Measurements from ENCODE around the gene BABAM1.
A peak's percentile ranks its signal among the peaks of the same experiment; 100 is the strongest.

Gene BABAM1

GRCh38 chr19:17255150-17255621, 12.1 kb upstream of the BABAM1 start:
- H3K27ac ChIP-seq: no peak overlapping the region
- TF ChIP-seq CTCF (conservative IDR thresholded peaks at IDR 0.05) (no peak), ZFX (IDR thresholded peaks at IDR 0.05) (no peak)

- no peak overlapping the region for H3K27ac ChIP-seq
- no peak for TF ChIP-seq ZFX (IDR thresholded peaks at IDR 0.05)
- no peak for TF ChIP-seq CTCF (conservative IDR thresholded peaks at IDR 0.05)
Measured at GRCh38 chr19:17256130-17256529, 11.1 kb upstream of the BABAM1 start.

- TF ChIP-seq ZFX (IDR thresholded peaks at IDR 0.05) (no peak), CTCF (conservative IDR thresholded peaks at IDR 0.05) (no peak)
- H3K27ac ChIP-seq: no peak overlapping the region
Measured at GRCh38 chr19:17259118-17259780, 8.0 kb upstream of the BABAM1 start.

- TF ChIP-seq CTCF (conservative IDR thresholded peaks at IDR 0.05): no peak
- TF ChIP-seq ZFX (IDR thresholded peaks at IDR 0.05): no peak
Measured at GRCh38 chr19:17259934-17260333, 7.3 kb upstream of the BABAM1 start.

GRCh38 chr19:17260842-17261325, 6.4 kb upstream of the BABAM1 start:
- TF ChIP-seq CTCF (conservative IDR thresholded peaks at IDR 0.05) (peak; percentile 99), ZFX (IDR thresholded peaks at IDR 0.05) (no peak)
- H3K27ac ChIP-seq: no peak overlapping the region

More at GRCh38 chr19:17259934-17260333, 7.3 kb upstream of the BABAM1 start:
- no peak overlapping the region for H3K27ac ChIP-seq

- H3K27ac ChIP-seq: no peak overlapping the region
- TF ChIP-seq ZFX (IDR thresholded peaks at IDR 0.05): no peak
- TF ChIP-seq CTCF (conservative IDR thresholded peaks at IDR 0.05): no peak
Measured at GRCh38 chr19:17262557-17262956, 4.7 kb upstream of the BABAM1 start.

- no peak overlapping the region for H3K27ac ChIP-seq
- TF ChIP-seq ZFX (IDR thresholded peaks at IDR 0.05) (no peak), CTCF (conservative IDR thresholded peaks at IDR 0.05) (no peak)
Measured at GRCh38 chr19:17263712-17264640, 3.3 kb upstream of the BABAM1 start.

Measured in C4-2B (cell line).